Glutamatergic neuron (in vitro differentiated cells): Measurements from ENCODE around the gene ASCL2. TPM values are rescaled to one million over a fixed set of nuclear protein-coding genes. Genes with fewer than 3 reads are reported as not detected.

Experiments used
- DNase-seq: peaks from one replicate; pipeline ENCODE4 v3.0.0; 2022
- H3K27ac Mint-ChIP-seq: one replicate; pipeline ENCODE4 v1.8.0; 2020; ENCODE audit warnings: mild to moderate bottlenecking, mixed read lengths, inconsistent platforms; ENCODE audit not compliant: unreplicated experiment
- H3K27me3 Mint-ChIP-seq: one replicate; pipeline ENCODE4 v1.8.0; 2020; ENCODE audit warnings: mild to moderate bottlenecking, moderate library complexity, mixed read lengths, inconsistent platforms; ENCODE audit not compliant: unreplicated experiment
- H3K36me3 Mint-ChIP-seq: one replicate; pipeline ENCODE4 v1.8.0; 2020; ENCODE audit warnings: mild to moderate bottlenecking, mixed read lengths, inconsistent platforms; ENCODE audit not compliant: unreplicated experiment
- H3K4me1 Mint-ChIP-seq: one replicate; pipeline ENCODE4 v1.8.0; 2020; ENCODE audit warnings: mild to moderate bottlenecking, low read depth, mixed read lengths, inconsistent platforms; ENCODE audit not compliant: unreplicated experiment
- H3K4me3 Mint-ChIP-seq: one replicate; pipeline ENCODE4 v1.8.0; 2020; ENCODE audit warnings: mild to moderate bottlenecking, mixed read lengths, inconsistent platforms; ENCODE audit not compliant: unreplicated experiment
- H3K9me3 Mint-ChIP-seq: one replicate; pipeline ENCODE4 v1.8.0; 2020; ENCODE audit warnings: mild to moderate bottlenecking, moderate library complexity, mixed read lengths, inconsistent platforms; ENCODE audit not compliant: unreplicated experiment
- total RNA-seq: library from RNA; stranded (reverse); fragmentation: NEBNext Ultra II Directional; extraction: Animal tissue kit (Norgen Biotek cat#: 25700); gene quantifications from one replicate; pipeline ENCODE4 v1.2.1, GENCODE V29; 2021; ENCODE audit not compliant: unreplicated experiment
- TF ChIP-seq, protein P1 (sequence below): fragments of 200-600 bp; sonication (generic); IDR thresholded peaks from one replicate; pipeline ENCODE4 v1.5.0; 2021; ENCODE audit not compliant: partially characterized antibody, unreplicated experiment

ASCL2 gene
- total RNA-seq, 1 donor from 2014 or later: not detected

DNA sequence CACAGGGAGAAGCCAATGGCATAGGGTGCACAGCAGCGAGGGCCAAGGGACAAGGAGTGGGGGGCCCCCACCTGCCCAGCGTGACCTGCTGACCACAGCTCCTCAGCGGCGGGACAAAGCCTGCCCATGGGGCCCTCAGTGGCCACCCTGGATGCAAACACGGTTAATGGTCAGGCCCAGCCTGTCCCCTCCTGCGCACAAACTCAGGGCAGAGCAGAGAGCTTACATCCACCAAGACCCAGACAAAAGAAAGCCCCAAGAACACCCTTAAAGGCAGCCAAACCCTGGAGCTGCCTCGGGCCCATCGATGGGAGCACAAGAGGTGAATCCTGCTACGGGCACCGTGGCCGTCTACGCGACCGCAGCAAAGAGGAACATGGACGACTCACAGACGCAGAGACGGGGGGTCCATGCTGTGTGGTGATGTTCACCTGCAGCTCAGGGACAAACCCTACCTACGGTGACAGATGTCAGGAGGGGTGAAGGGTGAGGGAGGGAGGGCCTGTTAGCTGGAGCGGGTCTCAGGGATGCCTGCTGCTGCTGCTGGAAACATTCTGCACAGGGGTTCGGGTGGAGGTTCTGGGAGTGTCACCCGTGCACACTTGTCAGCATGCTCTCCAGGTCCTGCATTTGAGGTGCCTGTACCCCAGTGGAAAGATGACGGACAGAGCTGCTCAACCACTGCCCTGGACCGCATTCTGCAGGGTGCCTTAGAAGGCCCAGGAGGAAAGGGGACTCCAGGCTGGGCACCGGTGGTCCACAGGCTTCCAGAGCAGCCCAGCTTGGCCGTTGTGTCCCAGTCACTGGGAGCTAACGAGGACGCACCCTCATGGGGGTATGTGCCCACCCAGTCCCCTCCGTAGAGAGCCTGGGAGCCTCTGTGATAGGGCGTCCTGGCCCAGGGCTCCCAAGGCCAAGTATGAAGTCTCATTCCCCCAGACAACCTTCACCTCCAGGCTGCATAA lies 11.6 kb downstream of the ASCL2 start:
- peaks cover 9% of the 10 kb centered on the region for H3K27me3 Mint-ChIP-seq
- no peaks in the 10 kb centered on the region for H3K4me1 Mint-ChIP-seq
- no peak overlapping the region for H3K4me3 Mint-ChIP-seq
- TF ChIP-seq, protein P1, sequence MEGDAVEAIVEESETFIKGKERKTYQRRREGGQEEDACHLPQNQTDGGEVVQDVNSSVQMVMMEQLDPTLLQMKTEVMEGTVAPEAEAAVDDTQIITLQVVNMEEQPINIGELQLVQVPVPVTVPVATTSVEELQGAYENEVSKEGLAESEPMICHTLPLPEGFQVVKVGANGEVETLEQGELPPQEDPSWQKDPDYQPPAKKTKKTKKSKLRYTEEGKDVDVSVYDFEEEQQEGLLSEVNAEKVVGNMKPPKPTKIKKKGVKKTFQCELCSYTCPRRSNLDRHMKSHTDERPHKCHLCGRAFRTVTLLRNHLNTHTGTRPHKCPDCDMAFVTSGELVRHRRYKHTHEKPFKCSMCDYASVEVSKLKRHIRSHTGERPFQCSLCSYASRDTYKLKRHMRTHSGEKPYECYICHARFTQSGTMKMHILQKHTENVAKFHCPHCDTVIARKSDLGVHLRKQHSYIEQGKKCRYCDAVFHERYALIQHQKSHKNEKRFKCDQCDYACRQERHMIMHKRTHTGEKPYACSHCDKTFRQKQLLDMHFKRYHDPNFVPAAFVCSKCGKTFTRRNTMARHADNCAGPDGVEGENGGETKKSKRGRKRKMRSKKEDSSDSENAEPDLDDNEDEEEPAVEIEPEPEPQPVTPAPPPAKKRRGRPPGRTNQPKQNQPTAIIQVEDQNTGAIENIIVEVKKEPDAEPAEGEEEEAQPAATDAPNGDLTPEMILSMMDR: no peak
- peaks cover 6% of the 10 kb centered on the region for H3K9me3 Mint-ChIP-seq
- no peaks in the 10 kb centered on the region for H3K36me3 Mint-ChIP-seq
- H3K27ac Mint-ChIP-seq: no peak overlapping the region
- no peak for DNase-seq

DNA sequence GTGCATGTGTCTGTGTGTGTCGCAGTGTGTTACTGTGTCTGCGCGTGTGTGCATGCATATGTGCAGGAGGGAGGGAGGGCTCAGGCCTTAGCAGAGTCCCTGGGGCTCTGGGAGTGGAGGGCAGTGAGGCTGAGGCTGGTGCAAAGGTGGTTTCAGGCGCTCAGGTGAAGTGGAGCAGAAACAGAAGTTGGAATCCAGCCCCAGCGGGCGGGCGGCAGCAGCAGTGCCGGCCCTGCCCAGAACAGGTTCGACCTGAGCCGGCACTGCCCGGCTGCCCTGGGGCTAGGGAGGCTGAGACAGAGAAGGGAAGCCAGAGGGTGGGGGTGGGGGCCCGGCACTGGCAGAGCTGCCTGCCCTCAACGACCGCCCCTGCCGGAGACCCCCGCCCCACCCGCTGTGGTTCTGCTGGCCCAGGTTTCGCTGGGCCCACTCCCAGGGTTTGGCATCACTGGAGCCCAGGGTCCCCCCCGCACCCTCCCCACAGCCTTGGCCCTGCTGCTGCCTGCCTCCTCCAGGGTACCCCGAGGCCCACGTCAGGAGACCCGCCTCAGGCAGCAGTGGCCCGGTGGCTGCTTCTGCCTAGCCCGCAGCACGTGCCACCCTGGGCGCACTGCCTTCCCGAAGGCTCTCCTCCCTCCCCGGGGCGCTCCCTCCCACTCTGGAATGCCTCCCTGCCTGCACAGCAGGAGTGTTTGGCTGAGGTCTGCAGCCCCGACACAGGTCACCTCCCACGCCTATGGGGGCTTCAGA lies 13.3 kb downstream of the ASCL2 start:
- Mint-ChIP-seq H3K27ac (no peak overlapping the region), H3K9me3 (peaks cover 6% of the 10 kb centered on the region), H3K36me3 (no peaks in the 10 kb centered on the region), H3K27me3 (peaks cover 9% of the 10 kb centered on the region), H3K4me1 (no peaks in the 10 kb centered on the region), H3K4me3 (no peak overlapping the region)
- no peak for DNase-seq
- TF ChIP-seq, protein P1: no peak

DNA sequence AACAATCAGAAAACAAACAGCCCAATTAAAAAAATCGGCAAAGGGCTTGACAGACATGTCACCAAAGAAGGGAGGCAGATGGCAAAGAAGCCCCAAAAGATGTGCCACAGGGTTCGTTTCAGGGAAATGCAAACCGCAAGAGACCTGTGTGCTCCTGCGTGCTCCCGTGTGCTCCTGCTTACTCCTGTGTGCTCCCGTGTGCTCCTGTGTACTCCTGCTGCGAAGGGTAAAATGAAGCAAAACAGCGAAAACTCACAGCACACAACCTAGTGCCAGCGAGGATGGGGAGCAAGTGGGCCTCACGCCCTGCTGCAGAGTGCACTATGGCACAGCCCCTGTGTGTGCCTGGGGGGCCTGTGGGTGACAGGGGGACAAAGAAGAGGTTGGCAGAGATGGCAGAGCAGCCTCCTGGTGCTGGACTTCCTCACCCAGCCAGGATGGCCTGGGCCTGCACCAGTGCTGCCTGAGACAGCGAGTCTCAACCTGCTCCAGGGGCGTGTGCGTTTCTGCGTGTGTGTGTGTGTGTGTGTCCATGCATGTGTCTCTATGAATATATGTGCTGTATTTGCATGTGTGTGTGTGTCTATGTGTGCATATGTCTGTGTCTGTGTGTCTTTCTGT lies 14.0 kb downstream of the ASCL2 start:
- Mint-ChIP-seq H3K27ac (no peak overlapping the region), H3K9me3 (peaks cover 6% of the 10 kb centered on the region), H3K4me1 (no peaks in the 10 kb centered on the region), H3K4me3 (no peak overlapping the region), H3K27me3 (peaks cover 9% of the 10 kb centered on the region), H3K36me3 (no peaks in the 10 kb centered on the region)
- TF ChIP-seq, protein P1: no peak
- DNase-seq: no peak

DNA sequence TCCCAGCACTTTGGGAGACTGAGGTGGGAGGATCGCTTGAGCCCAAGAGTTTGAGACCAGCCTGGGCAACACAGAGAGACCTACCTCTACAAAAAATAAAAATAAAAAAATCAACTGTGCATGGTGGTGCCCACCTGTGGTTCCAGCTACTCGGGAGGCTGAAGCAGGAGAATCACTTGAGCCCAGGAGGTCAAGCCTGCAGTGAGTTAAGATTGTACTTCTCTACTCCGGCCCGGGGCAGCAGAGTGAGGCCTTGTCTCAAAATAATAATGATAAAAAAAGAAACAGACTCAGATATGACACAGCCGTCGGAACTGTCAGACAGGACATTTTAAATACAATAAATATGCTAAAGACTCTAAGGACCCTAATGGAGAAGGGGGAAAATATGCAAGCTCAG lies 18.4 kb downstream of the ASCL2 start:
- no peak for DNase-seq
- H3K27ac Mint-ChIP-seq: no peak overlapping the region
- peaks cover 9% of the 10 kb centered on the region for H3K9me3 Mint-ChIP-seq
- no peaks in the 10 kb centered on the region for H3K36me3 Mint-ChIP-seq
- no peak overlapping the region for H3K4me3 Mint-ChIP-seq
- peaks cover 12% of the 10 kb centered on the region for H3K27me3 Mint-ChIP-seq
- H3K4me1 Mint-ChIP-seq: peaks cover 9% of the 10 kb centered on the region
- TF ChIP-seq, protein P1: no peak
